ENCODE data around the gene CBARP.

The CBARP gene

GRCh38 chr19:1225440-1226226 is 12.2 kb downstream of the CBARP start:
- DNase-seq, result no peak

- DNase-seq, result no peak
Measured at GRCh38 chr19:1224847-1225246, 13.0 kb downstream of the CBARP start.

GRCh38 chr19:1224047-1224825 is 13.6 kb downstream of the CBARP start:
- no peak for DNase-seq

GRCh38 chr19:1223018-1223855 is 14.6 kb downstream of the CBARP start:
- peak in 1 of 3 experiments; percentile 7 for DNase-seq

- DNase-seq, result no peak
Measured at GRCh38 chr19:1222394-1222793, 15.4 kb downstream of the CBARP start.

GRCh38 chr19:1221904-1222255 is 15.9 kb downstream of the CBARP start:
- no peak for DNase-seq

- peak in 1 of 3 experiments; percentile 25 for DNase-seq
Measured at GRCh38 chr19:1220976-1221903, 16.6 kb downstream of the CBARP start.

GRCh38 chr19:1220477-1220930 is 17.3 kb downstream of the CBARP start:
- no peak for DNase-seq

- DNase-seq, result no peak
Measured at GRCh38 chr19:1219786-1220476, 17.9 kb downstream of the CBARP start.

- DNase-seq, result no peak
Measured at GRCh38 chr19:1218751-1219567, 18.8 kb downstream of the CBARP start.

GRCh38 chr19:1217366-1217765 is 20.4 kb downstream of the CBARP start:
- no peak for DNase-seq

- no peak for DNase-seq
Measured at GRCh38 chr19:1216756-1217155, 21.0 kb downstream of the CBARP start.

- no peak for DNase-seq
Measured at GRCh38 chr19:1214862-1215731, 22.7 kb downstream of the CBARP start.

- no peak for DNase-seq
Measured at GRCh38 chr19:1214299-1214861, 23.4 kb downstream of the CBARP start.

- DNase-seq, result peak in 1 of 3 experiments; percentile 7
Measured at GRCh38 chr19:1213391-1214286, 24.2 kb downstream of the CBARP start.

GRCh38 chr19:1211494-1212234 is 26.1 kb downstream of the CBARP start:
- no peak for DNase-seq

- no peak for DNase-seq
Measured at GRCh38 chr19:1210227-1210538, 27.6 kb downstream of the CBARP start.
